Measurements from ENCODE around the gene KRT3. TPM values are rescaled to one million over a fixed set of nuclear protein-coding genes. Genes with fewer than 3 reads are reported as not detected.
A peak's percentile ranks its signal among the peaks of the same experiment; 100 is the strongest.

The KRT3 gene
- total RNA-seq, 1 donor: not detected

GRCh38 chr12:52742822-52743457 is 53.0 kb downstream of the KRT3 start:
- DNase-seq (ENCODE audit: low read depth in 2 of 3, low spot score in 2 of 3): no peak

GRCh38 chr12:52742196-52742580 is 53.7 kb downstream of the KRT3 start:
- DNase-seq (ENCODE audit: low read depth in 2 of 3, low spot score in 2 of 3): no peak

GRCh38 chr12:52741375-52742195 is 54.3 kb downstream of the KRT3 start:
- peak; percentile 9 to 84 (median 66) for DNase-seq (ENCODE audit: low read depth in 2 of 3, low spot score in 2 of 3)

- DNase-seq (ENCODE audit: low read depth in 2 of 3, low spot score in 2 of 3): no peak
Measured at GRCh38 chr12:52740584-52740983, 55.3 kb downstream of the KRT3 start.

- no peak for DNase-seq (ENCODE audit: low read depth in 2 of 3, low spot score in 2 of 3)
Measured at GRCh38 chr12:52739963-52740362, 56.0 kb downstream of the KRT3 start.

Small RNAs within 50 kb of the gene (small RNA-seq; reads per million reads assigned to genes)
- gene AC107016.2: not detected

Other genes starting within 250 kb of the KRT3 start
- not detected for gene KRT71, start 243.0 kb downstream of the KRT3 start, total RNA-seq
- not detected for gene KRT74, start 222.3 kb downstream of the KRT3 start, total RNA-seq
- gene KRT72, start 194.7 kb downstream of the KRT3 start, total RNA-seq: under 0.01 TPM
- gene KRT73, start 177.6 kb downstream of the KRT3 start, total RNA-seq: 0.27 TPM
- not detected for gene KRT2, start 143.9 kb downstream of the KRT3 start, total RNA-seq
- 1.1 TPM for gene KRT1, start 115.7 kb downstream of the KRT3 start, total RNA-seq
- not detected for gene KRT77, start 92.6 kb downstream of the KRT3 start, total RNA-seq
- not detected for gene KRT76, start 18.8 kb downstream of the KRT3 start, total RNA-seq
- gene KRT4, start 18.0 kb upstream of the KRT3 start, total RNA-seq: not detected
- under 0.01 TPM for gene KRT79, start 38.2 kb upstream of the KRT3 start, total RNA-seq
- not detected for gene KRT78, start 52.9 kb upstream of the KRT3 start, total RNA-seq
- gene KRT8, start 109.0 kb upstream of the KRT3 start, total RNA-seq: 7.3 TPM
- 67.1 TPM for gene KRT18, start 153.0 kb upstream of the KRT3 start, total RNA-seq
- 790 TPM for gene EIF4B, start 210.3 kb upstream of the KRT3 start, total RNA-seq